Psoas muscle (tissue), 8 donors: ENCODE measurements around the gene SLC22A14. TPM values are rescaled to one million over a fixed set of nuclear protein-coding genes. Genes with fewer than 3 reads are reported as not detected.
"Not testable (repeated sequence)": the region's sequence is repeated elsewhere in the genome, so short reads cannot be mapped to it uniquely, and the experiment has no call there.

Experiments
- ATAC-seq, 4 donors: fragments of 200-7000 bp; cut with Tn5 transposase; one replicate each; pipeline ENCODE4 v1.9.1; 2020; ENCODE audit warnings: moderate library complexity in 3 of 4, mild to moderate bottlenecking in 2 of 4
- DNase-seq, 2 donors: peaks; one replicate each; pipeline ENCODE4 v3.0.0-alpha.2; 2020
- H3K27ac ChIP-seq: fragments of 200-600 bp; one replicate; pipeline ENCODE4 v1.8.0; 2022
- H3K27me3 ChIP-seq, 3 donors: fragments of 200-600 bp in 1 of 3; one replicate each; pipeline versions ENCODE4 v1.6.1 to v1.8.0; 2013 to 2022; ENCODE audit warnings: low read length in 2 of 3, mild to moderate bottlenecking in 2 of 3, moderate library complexity in 1 of 3; ENCODE audit not compliant: insufficient read depth in 3 of 3
- H3K36me3 ChIP-seq, 2 donors: fragments of 200-600 bp in 1 of 2; one replicate each; pipeline versions ENCODE4 v1.6.1 to v1.8.0; 2013 to 2022; ENCODE audit warnings: low read depth in 1 of 2, mild to moderate bottlenecking in 1 of 2, moderate library complexity in 1 of 2; ENCODE audit not compliant: insufficient read depth in 1 of 2
- H3K4me1 ChIP-seq: fragments of 200-600 bp; one replicate; pipeline ENCODE4 v1.8.0; 2022
- H3K4me3 ChIP-seq: fragments of 200-600 bp; one replicate; pipeline ENCODE4 v1.8.0; 2022; ENCODE audit warnings: mild to moderate bottlenecking
- H3K9me3 ChIP-seq: fragments of 200-600 bp; one replicate; pipeline ENCODE4 v1.8.0; 2022
- WGBS, 3 donors: extraction: QIAGEN DNeasy Blood & Tissue Kit; methylation state at CpG; one replicate each; pipeline versions ENCODE4 v1.1.6 to v1.1.7; 2013; 5-methylcytosine and 5-hydroxymethylcytosine counted together
- intact Hi-C, 2 donors: fragments of 100-400 bp; cut with DNase I; formaldehyde crosslinking; loops; one replicate each; pipeline versions ENCODE4 v1.11.0 to v1.14.2; 2022
- long read RNA-seq, 2 donors: library from polyadenylated mRNA; unstranded; transcript quantifications; one replicate each; pipeline ENCODE4 v2.0.0, GENCODE V29; 2021
- polyA plus RNA-seq, 3 donors: library from polyadenylated mRNA; stranded (reverse); fragments of 200-250 nt; gene quantifications; one replicate each; pipeline ENCODE4 v1.2.3, GENCODE V29; 2013
- total RNA-seq, 4 donors: library from RNA; stranded (reverse); fragmentation: NEBNext Ultra II Directional in 2 of 4; extraction: Animal tissue kit (Norgen Biotek cat#: 25700) in 2 of 4; gene quantifications; one replicate each; pipeline versions ENCODE4 v1.2.1 to v1.2.4, GENCODE V29; 2021 to 2023
- TF ChIP-seq, protein P1 (sequence below): fragments of 200-600 bp; IDR thresholded peaks from one replicate; pipeline ENCODE4 v1.8.0; 2022; ENCODE audit warnings: antibody characterized with exemption
- donor health status: healthy with polysubstance abuse.
- donor health status: DM: no; HTN: no; CAD: no; lungs with moderate emphysema.
- donor health status: Bipolar disorder and iron deficiency.
- donor health status: healthy.
- donor health status: DM: yes; HTN: yes; CAD: no.
- donor health status: DM: no; HTN: no; CAD: no.
- donor health status: DM: no; HTN: no; CAD: no.
- donor health status: DM: yes; HTN: yes; CAD: no.

The SLC22A14 gene, protein sequence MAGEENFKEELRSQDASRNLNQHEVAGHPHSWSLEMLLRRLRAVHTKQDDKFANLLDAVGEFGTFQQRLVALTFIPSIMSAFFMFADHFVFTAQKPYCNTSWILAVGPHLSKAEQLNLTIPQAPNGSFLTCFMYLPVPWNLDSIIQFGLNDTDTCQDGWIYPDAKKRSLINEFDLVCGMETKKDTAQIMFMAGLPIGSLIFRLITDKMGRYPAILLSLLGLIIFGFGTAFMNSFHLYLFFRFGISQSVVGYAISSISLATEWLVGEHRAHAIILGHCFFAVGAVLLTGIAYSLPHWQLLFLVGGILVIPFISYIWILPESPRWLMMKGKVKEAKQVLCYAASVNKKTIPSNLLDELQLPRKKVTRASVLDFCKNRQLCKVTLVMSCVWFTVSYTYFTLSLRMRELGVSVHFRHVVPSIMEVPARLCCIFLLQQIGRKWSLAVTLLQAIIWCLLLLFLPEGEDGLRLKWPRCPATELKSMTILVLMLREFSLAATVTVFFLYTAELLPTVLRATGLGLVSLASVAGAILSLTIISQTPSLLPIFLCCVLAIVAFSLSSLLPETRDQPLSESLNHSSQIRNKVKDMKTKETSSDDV
- total RNA-seq: under 1 TPM; 0.08 to 0.64 (median 0.23) TPM
- polyA plus RNA-seq: under 1 TPM; 0.18 to 0.31 (median 0.26) TPM
- long read RNA-seq, donor 1: 0 reads
- long read RNA-seq, donor 2: 0 reads

DNA sequence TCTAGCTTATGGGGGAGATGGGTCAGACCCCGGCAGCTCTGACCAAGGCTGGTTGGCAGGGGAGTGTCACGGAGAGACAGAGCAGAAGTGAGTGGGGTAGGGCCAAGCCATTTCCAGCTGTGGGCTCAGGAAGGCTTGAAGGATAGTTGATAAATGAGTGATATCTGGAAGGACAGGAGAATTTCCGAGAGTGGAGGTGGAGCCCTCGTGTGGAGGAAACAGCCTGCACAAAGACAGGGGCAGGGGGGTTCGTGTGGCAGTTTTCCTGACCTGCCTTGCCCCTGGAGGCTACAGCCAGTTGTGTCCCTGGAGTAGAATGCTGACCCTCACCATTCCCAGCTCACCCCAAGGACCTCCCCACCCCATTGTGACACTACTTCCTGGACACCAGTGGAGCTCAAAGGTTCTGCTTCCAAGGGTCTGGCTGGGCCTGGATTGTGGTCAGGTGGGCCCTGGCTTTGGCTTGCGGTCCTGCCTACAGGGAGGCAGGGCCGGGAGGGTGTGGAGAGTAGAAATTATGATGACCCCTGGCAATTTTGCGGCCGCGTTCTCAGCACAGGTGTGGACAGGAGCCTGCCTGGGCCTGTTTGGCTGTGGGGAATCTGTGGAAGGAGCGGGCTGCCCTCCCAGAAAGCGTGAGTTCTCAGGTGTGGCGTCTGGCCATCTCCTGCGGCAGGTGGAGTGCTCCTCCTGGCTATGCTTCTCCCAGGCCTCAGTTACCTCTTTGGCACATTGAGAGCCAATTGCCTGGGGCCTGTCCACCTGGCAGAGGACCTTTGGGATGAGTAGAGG lies at the start of gene SLC22A14:
SLC22A14 (plus strand) TSS at position 400 of the 792 bp plus-strand sequence. CDS start 23,733 bp downstream, outside the sequence.
- TF ChIP-seq, protein P1, sequence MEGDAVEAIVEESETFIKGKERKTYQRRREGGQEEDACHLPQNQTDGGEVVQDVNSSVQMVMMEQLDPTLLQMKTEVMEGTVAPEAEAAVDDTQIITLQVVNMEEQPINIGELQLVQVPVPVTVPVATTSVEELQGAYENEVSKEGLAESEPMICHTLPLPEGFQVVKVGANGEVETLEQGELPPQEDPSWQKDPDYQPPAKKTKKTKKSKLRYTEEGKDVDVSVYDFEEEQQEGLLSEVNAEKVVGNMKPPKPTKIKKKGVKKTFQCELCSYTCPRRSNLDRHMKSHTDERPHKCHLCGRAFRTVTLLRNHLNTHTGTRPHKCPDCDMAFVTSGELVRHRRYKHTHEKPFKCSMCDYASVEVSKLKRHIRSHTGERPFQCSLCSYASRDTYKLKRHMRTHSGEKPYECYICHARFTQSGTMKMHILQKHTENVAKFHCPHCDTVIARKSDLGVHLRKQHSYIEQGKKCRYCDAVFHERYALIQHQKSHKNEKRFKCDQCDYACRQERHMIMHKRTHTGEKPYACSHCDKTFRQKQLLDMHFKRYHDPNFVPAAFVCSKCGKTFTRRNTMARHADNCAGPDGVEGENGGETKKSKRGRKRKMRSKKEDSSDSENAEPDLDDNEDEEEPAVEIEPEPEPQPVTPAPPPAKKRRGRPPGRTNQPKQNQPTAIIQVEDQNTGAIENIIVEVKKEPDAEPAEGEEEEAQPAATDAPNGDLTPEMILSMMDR: no peak
- DNase-seq (no peak), ATAC-seq (no peak)
- no peak within 1 kb of the TSS for H3K27ac ChIP-seq
- peaks cover 0 to 7% of the 10 kb centered on the region in 2 donors for H3K36me3 ChIP-seq
- H3K9me3 ChIP-seq: no peaks in the 10 kb centered on the region
- no peaks in the 10 kb centered on the region for H3K27me3 ChIP-seq
- no peaks in the 10 kb centered on the region for H3K4me1 ChIP-seq
- intact Hi-C loops: no loop called here
- 87 to 91% (median 89%) methylated on average over 14 of the region's 14 CpGs for WGBS, 3 donors
- no peak within 1 kb of the TSS for H3K4me3 ChIP-seq

DNA sequence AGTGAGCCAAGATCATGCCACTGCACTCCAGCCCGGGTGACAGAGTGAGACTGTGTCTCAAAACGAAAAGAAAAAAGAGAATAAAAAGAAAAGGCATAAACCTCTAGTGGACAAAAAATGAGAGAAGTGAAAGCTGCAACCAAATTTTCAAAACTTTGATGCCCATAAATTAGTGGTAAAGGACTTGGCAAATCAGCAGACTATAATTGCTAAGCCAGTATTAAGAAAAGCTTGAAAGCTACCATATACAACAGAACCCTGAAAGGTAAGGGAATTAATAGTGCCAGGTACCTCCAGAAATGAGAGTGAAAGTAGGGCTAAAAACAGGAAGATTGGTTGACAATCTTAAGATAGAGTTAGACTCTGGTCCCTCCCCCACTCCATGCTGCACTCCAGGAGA lies 49.4 kb upstream of the SLC22A14 start:
- no peak overlapping the region for H3K27ac ChIP-seq
- no peaks in the 10 kb centered on the region for H3K4me1 ChIP-seq
- TF ChIP-seq, protein P1: no peak
- peaks cover 9% of the 10 kb centered on the region for H3K9me3 ChIP-seq
- WGBS, 3 donors: 87 to 97% (median 89%) methylated on average over 2 of the region's 2 CpGs
- peaks cover 9 to 88% of the 10 kb centered on the region in 2 donors for H3K36me3 ChIP-seq
- DNase-seq (no peak), ATAC-seq (no peak)
- no peaks in the 10 kb centered on the region for H3K27me3 ChIP-seq
- no peak overlapping the region for H3K4me3 ChIP-seq
- intact Hi-C loops: no loop called here

DNA sequence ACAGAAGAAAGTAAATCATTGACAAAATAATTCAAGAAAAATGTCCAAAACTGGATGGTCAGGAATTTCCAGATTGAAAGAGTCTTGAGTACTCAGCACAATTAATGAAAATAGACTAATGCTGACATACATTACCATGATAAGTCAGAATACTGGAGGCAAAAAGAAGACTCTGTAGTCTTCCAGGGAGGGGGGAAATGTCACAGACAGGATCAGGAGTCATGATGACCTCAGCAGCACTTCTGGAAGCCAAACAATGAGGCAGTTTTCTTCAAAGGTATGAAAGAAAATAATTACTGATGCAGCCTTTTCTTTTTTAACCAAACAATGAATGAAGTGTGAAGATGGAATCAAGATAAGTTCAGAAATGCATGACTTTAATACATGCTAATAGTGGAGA lies 46.6 kb upstream of the SLC22A14 start:
- Histone ChIP-seq H3K27ac (no peak overlapping the region), H3K4me3 (no peak overlapping the region), H3K27me3 (no peaks in the 10 kb centered on the region), H3K36me3 (peaks cover 13 to 87% of the 10 kb centered on the region in 2 donors), H3K9me3 (peaks cover 16% of the 10 kb centered on the region), H3K4me1 (no peaks in the 10 kb centered on the region)
- intact Hi-C loops: no loop called here
- ATAC-seq (no peak), DNase-seq (no peak)
- TF ChIP-seq, protein P1: no peak

DNA sequence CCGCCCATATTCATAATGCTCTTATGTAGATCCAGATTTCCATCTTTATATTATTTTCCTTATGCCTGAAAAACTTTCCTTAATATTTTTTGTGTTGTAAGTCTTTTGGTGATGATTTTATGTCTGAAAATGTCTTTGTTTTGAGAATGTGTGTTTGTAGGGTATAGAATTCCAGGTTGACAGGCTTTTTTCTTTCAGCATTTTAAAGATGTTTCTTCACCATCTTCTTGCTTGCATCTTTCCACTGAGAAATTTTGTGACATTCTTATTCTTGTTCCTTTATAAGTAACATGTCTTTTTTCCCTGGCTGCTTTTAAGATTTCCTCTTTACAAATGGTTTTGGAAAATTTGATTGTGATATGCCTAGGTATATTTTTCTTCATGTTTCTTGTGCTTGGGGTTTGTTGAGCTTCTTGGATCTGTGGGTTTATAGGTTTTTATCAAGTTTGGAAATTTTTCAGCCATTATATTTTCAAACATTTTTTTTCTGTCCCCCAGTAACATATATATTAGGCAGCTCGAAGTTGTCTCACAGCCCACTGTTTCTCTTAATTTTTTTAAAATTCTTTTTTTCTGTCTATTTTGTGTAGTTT lies 43.6 kb upstream of the SLC22A14 start:
- no peaks in the 10 kb centered on the region for H3K4me1 ChIP-seq
- peaks cover 16% of the 10 kb centered on the region for H3K9me3 ChIP-seq
- ATAC-seq: no peak
- no peak for DNase-seq
- no peaks in the 10 kb centered on the region for H3K27me3 ChIP-seq
- H3K27ac ChIP-seq: no peak overlapping the region
- no peak overlapping the region for H3K4me3 ChIP-seq
- 96 to 99% (median 98%) methylated on average over 2 of the region's 2 CpGs for WGBS, 3 donors
- intact Hi-C loops: no loop called here
- peaks cover 6 to 69% of the 10 kb centered on the region in 2 donors for H3K36me3 ChIP-seq
- TF ChIP-seq, protein P1: no peak

DNA sequence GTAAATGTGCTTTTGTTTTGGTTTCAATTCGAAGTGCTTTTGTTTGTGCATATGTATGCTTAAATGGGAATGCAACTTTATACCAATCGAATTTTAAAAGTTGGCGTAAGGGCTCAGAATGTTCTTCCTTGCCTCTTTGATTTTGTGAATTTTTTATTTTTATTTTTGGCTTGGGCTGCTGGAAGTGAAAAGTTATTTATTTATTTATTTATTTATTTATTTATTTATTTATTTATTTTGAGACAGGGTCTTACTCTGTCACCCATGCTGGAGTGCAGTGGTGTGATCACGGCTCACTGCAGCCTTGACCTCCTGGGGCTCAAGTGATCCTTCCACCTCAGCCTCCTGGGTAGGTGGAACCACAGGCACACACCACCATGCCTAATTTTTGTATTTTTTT lies 39.3 kb upstream of the SLC22A14 start:
- DNase-seq, H3K4me3 ChIP-seq, intact Hi-C loops, H3K4me1 ChIP-seq, ATAC-seq, H3K9me3 ChIP-seq, H3K27me3 ChIP-seq, H3K27ac ChIP-seq: not testable (repeated sequence)
- WGBS, 3 donors: 97 to 99% (median 98%) methylated on average over 4 of the region's 4 CpGs
- H3K36me3 ChIP-seq: peaks cover 4 to 60% of the 10 kb centered on the region in 2 donors
